ENCODE measurements around the gene GSTA1.
"Not testable (repeated sequence)": the region's sequence is repeated elsewhere in the genome, so short reads cannot be mapped to it uniquely, and the experiment has no call there.

The GSTA1 gene

DNA sequence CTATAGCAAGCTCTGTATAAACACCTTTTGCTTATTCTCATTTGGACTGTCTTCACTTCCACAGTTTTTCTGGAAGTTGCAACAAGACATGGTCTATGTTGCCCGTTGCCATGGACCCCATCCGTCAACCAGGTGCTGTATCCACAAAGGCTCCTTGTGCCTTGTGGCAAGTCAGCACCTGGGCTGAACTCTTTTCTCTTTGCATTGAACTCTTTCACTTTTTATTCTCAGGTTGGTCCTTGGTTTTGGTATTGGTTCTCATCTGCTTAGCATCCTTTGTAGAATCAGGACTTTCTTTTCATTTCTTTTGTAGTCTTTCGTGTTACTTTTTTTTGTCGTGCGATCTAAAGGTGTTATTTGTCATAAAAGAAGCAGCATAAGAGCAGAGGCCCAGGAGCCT, 5.0 kb upstream of the GSTA1 start:
- DNase-seq (ENCODE audit: low read depth), result no peak

DNA sequence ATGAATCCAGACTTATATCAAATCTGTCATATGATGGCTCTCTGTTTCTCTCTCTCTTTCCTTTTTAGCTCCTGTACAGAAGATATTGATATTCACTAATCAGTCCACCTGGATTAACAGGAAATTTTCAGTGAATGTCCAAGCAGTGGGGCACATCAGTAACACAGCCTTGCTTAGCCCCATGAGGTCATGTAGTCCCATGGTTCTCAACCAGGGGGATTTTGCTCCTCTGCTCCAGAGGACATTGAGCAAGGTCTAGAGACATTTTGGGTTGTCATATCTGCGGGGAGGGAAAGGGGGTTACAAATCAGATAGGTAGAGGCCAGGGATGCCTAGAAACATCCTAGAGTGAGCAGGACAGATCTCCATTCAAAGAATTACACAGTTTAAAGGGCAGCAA, 810 bp downstream of the GSTA1 start:
- no peak for DNase-seq (ENCODE audit: low read depth)

DNA sequence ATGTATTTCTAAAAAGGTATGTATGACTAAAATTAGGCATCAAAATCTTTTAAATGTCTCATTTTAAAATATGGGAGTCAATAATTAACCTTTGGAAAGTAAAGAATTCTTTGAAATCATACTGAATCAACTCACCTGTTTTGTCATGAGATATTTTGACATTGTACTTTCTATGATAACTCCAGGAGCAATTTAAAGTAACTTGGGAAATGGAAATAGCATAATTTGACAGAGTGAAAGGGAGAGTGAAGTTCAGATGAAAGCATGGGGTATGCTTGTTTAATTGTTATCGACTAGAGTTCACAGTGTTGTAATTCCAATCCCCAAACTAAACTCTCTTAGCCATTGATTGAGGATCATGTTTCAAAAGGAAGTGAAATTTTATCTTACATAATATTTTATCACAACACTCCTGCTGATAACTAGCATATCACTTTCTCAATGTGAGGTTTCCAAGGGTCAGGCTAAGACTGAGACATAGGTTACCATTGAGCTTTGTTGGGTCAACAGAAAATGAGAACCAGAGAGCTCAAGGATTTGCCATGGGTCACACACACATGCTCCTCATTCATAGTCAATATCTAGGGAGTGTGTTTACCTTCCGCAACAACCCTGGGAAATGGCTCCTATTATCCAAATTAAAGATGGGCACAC, 2.3 kb downstream of the GSTA1 start:
- DNase-seq (ENCODE audit: low read depth), result no peak

DNA sequence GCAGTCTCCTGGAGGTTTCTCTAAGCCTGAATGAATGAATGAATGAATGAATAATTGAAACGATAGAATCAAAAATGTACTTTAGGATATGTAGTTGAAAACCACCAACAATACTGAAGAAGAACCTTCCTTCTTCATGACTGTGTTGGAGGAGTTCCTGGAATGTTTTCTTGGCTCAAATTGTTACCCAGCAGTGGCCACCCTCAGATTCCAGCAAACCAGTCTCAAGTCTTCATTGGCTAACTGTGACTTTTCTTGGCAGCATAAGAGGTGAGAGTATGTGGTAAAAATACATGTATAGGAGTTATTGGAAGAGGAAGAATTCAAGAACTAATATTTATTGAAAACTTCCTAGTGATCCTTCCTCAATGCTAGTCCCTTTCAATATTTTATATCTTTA, 4.3 kb downstream of the GSTA1 start:
- not testable (repeated sequence) for DNase-seq (ENCODE audit: low read depth)

DNA sequence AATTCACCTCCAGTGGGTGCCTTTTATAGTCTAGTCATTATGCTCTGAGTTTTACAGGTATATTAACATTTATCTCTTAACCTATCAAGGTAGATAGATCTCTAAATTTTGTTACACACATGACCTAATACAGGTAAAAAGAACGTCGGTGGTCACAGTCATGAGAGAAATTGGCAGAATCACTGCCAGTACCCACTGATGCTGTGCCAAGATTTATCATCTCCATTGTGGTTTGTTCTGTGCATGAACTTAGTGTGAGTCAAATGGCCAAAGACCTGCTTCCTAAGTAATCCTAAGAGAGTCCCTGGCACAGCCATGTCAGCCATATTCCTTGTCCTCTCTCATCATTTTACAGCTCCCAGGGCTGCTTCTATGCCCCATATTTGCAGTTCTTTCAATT, 9.2 kb downstream of the GSTA1 start:
- DNase-seq (ENCODE audit: low read depth), result not testable (repeated sequence)

DNA sequence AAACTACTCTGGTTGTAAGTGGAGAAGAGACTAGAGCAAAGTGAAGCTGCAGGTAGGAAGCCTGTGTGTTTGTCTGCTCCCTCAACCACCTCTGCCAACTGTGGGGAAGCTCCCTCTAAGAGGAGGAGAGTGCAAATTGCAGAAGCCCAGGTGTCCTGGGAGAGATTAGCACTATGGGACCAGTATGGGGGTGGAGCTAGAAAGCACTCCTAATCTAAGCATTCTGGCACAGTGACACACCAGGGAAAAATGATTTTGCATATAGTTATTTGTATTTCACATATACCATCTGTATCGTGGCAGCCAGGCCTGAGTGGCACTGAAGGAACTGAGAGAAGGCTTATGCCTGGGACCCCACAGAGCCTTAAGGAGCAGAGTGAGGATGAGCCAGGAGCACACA, 12.8 kb downstream of the GSTA1 start:
- no peak for DNase-seq (ENCODE audit: low read depth)

DNA sequence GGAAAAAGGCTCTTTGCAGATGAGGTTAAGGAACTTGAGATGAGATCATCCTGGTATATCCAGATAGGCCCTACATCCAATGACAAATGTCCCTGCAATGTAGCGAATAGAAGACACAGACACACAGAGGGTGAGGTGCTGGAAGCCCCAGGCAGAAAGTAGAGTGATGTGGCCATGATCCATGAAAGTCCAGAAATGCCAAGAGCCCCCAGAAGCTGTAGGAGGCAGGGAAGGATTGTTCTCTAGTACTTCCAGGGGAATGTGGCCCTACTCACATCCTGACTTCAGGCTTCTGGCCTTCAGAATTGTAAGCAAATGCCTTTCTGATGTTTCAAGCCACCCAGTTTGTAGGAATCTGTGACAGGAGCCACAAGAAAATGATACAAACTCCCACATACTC, 14.0 kb downstream of the GSTA1 start:
- DNase-seq (ENCODE audit: low read depth), result not testable (repeated sequence)

DNA sequence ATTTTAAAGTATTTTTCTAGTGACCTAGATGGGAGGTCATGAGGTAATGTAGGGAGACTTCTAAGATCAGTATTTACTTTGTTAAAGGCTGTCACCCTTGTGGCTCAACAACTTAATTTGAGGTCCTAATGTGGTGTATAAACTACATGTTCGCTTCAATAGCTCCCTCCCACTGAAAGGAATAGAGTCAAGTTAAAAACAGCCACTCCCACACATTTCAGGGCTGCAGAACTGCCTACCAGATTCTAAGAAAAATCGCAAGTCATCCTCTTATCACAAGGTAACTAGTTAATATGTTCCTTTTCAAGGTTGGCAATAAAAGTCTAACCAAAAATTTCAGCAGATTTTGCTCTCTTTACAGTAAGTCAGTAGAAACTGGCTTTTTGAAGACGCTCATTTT, 15.1 kb downstream of the GSTA1 start:
- DNase-seq (ENCODE audit: low read depth), result no peak

DNA sequence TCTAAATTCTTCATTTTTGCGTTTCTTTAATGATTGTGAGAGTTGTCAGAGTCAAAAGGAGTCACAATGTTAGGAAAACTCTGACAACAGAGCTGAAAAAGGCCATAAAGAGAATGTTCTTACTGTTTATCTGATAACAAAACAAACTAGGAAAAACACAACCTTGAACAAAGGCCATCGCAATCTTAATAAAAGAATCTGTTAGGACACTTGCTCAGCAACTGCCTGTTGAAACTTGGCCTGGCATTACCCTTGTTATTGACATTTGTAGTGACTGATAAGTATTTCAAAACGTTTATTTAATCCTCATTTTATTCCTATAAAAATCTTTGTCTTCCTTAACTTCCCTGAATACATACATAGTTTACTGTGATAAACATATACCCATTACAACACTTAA, 15.7 kb downstream of the GSTA1 start:
- DNase-seq (ENCODE audit: low read depth), result no peak

DNA sequence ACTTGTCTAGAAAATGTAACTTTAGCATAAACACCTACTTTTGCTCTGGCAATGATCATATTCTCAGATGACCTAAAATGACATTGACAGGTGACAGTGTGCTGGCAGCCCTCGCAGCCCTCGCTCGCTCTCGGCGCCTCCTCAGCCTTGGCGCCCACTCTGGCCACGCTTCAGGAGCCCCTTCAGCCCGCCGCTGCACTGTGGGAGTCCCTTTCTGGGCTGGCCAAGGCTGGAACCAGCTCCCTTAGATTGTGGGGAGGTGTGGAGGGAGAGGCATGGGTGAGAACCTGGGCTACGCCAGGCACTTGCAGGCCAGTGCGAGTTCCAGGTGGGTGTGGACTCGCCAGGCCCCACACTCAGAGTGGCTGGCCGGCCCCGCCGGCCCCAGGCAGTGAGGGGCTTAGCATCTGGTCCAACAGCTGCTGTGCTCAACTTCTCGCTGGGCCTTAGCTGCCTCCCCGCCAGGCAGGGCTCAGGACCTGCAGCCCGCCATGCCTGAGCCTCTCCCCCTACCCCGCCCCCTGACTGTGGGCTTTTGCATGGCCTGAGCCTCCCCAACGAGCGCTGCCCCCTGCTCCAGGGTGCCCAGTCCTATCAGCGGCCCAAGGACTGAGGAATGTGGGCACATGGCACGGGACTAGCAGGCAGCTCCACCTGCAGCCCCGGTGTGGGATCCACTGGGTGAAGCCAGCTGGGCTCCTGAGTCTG, 17.2 kb downstream of the GSTA1 start:
- no peak for DNase-seq (ENCODE audit: low read depth)

DNA sequence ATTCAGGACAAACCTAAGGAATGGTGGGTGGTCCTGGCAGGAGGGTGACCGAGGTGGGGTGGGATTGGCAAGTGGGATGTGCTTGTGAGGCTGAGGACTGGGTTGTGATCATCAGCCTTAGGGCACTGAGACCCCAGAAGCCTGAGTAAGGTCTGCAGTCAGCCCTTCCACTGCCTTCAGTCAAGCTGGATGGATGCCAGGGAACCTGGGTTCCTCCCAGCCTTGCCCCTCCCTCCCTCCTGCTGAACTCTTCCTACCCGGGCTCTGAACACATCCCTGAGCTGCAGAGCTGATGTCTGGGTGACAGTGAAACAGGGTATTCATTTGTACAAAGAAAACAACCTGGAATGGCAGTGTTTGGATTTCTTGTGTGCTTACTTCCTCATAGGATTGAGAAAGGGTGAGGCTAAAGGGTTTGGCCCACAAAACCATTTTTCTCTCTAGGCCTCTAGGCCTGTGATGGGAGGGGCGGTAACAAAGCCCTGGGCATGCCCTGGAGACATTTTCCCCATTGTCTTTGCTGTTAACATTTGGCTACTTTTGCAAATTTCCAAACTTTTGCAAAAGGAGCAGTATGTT, 20.8 kb downstream of the GSTA1 start:
- not testable (repeated sequence) for DNase-seq (ENCODE audit: low read depth)

DNA sequence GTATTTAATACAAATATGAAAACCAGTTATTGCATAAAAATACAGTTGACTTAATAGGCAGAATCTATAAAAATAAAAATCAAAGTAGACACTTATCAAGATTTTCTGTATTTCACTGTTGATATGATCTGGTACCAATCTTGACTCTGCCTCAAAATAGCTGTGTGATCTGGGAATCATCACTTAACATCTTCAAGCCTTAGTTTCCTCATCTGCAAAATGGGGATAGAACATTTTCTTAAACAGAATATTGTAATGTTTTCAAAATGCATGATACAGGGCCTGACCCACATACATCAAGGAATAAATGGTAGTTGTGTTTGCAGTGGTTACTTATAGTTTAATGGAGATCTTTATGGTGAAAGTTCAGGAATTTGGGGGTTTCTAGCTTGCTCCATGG, 21.4 kb downstream of the GSTA1 start:
- not testable (repeated sequence) for DNase-seq (ENCODE audit: low read depth)

DNA sequence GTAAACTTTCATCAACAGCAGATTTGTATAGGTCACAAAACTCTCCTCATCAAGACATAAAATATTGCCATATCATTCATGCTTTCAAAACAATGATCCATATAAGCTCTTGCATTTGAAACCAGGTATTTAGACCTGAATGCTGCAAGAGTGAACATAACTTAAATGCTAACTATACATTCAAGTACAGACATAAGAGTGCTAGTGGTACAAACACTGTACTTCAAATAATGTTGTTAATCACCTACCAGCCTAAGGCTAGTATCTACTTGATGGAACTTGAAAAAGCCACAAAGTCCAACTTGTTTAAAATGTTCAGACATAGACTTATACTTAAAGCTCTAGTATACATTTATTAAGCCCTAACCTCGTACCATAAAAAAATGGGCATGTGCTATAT, 24.4 kb downstream of the GSTA1 start:
- DNase-seq (ENCODE audit: low read depth), result no peak

DNA sequence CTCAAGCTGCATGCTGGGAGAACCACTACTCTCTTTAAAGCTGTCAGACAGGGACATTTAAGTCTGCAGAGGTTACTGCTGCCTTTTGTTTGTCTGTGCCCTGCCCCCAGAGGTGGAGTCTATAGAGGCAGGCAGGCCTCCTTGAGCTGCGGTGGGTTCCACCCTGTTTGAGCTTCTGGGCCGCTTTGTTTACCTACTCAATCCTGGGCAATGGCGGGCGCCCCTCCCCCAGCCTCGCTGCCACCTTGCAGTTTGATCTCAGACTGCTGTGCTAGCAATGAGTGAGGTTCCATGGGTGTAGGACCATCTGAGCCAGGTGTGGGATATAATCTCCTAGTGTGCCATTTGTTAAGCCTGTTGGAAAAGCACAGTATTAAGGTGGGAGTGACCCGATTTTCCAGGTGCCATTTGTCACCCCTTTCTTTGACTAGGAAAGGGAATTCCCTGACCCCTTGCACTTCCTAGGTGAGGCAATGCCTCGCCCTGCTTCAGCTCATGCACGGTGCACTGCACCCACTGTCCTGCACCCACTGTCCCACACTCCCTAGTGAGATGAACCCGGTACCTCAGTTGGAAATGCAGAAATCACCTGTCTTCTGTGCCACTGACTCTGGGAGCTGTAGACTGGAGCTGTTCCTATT, 26.8 kb downstream of the GSTA1 start:
- DNase-seq (ENCODE audit: low read depth), result not testable (repeated sequence)

DNA sequence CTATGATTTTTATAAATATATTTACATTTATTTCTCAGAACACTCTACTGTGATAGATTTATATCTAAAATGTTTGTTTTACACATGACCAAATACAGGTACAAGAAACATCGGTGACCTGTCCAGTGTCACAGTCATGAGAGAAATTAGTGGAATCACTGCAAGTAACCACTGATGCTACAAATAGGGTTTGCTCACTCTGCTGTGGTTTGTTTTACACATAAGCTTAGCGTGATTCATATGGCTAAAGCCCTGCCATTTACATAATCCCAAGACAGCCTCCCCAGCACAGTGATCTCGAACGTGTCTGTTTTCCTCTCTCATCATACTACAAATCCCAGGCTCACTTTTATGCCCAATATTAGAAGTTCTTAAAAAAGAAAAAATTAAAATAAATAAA, 34.2 kb downstream of the GSTA1 start:
- DNase-seq (ENCODE audit: low read depth), result not testable (repeated sequence)

DNA sequence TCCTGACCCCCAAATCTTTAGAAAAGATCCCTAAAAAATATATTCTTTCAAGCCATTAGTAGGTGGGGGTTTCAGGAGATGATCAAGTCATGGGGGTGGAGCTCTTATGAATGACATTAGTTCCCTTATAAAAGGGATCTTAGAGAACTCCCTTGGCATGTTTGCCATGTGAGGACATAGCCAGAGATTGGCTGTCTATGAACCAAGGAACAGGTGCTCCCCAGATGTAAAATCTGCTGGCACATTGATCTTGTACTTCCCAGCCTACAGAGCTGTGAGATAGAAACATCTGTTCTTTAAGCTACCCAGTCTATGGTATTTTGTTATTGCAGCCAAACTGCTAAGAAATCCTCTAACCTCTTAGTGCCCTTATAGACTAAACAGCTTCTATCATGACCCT, 36.0 kb downstream of the GSTA1 start:
- DNase-seq (ENCODE audit: low read depth), result not testable (repeated sequence)

DNA sequence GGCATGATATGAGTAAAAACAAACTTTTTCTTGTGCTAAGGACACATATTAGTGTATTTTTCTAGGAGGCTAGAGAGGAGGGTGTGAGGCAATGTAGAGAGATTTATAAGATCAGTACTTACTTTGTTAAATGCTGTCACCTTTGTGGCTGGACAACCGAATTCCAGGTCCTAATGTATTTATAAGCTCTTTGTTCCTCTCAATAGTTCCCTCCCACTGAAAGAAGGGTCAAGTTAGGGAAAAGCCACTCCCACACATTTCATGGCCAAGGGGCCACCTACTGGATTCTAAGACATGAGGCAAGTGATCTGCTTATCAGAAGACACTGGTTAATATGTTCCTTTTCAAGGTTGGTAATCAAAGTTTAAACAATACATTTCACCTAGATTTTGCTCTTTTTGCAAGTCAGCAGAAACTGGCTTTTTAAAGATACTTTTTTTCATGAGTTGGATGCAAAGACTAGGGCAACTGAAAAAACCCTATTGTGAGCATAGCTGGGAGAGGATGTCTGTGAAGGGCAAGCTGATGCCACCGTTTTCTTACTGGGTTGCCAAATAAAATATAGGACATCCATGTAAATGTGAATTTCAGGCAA, 40.2 kb downstream of the GSTA1 start, which contains the start of gene GSTA2:
GSTA2 (minus strand) TSS at position 154 of the 595 bp plus-strand sequence. CDS start 5,528 bp downstream, outside the sequence.
- not testable (repeated sequence) for DNase-seq (ENCODE audit: low read depth)

DNA sequence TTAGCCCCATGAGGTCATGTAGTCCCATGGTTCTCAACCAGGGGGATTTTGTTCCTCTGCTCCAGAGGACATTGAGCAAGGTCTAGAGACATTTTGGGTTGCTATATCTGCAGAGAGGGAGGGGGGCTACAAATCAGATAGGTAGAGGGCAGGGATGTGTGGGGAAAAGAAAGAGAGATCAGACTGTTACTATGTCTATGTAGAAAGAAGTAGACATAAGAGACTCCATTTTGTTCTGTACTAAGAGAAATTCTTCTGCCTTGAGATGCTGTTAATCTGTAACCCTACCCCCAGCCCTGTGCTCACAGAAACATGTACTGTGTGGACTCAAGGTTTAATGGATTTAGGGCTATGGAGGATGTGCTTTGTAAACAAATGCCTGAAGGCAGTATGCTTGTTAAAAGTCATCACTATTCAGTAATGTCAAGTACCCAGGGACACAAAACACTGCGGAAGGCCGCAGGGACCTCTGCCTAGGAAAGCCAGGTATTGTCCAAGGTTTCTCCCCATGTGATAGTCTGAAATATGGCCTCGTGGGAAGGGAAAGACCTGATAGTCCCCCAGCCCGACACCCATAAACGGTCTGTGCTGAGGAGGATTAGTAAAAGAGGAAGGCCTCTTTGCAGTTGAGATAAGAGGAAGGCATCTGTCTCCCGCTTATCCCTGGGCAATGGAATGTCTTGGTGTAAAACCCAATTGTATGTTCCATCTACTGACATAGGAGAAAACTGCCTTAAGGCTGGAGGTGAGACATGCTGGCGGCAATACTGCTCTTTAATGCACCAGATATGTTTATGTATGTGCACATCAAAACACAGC, 41.7 kb downstream of the GSTA1 start:
- DNase-seq (ENCODE audit: low read depth), result not testable (repeated sequence)

DNA sequence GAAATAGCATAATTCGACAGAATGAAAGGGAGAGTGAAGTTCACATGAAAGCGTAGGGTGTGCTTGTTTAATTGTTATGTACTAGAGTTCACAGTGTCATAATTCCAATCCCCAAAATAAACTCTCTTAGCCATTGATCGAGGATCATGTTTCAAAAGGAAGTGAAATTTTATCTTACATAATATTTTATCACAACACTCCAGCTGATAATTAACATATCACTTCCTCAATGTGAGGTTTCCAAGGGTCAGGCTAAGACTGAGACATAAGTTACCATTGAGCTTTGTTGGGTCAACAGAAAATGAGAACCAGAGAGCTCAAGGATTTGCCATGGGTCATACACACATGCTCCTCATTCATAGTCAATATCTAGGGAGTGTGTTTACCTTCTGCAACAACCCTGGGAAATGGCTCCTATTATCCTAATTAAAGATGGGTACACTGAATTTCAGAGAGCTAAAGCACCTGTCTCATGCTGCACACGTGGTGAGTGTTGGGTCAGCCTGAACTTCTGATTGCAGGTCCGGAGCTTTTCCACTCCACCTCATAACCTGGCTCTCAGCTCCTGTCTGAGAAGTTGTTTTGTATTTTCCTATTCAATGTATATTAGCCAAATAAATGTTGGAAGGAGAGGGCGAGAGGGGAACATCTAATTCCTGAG, 43.4 kb downstream of the GSTA1 start:
- DNase-seq (ENCODE audit: low read depth), result no peak

DNA sequence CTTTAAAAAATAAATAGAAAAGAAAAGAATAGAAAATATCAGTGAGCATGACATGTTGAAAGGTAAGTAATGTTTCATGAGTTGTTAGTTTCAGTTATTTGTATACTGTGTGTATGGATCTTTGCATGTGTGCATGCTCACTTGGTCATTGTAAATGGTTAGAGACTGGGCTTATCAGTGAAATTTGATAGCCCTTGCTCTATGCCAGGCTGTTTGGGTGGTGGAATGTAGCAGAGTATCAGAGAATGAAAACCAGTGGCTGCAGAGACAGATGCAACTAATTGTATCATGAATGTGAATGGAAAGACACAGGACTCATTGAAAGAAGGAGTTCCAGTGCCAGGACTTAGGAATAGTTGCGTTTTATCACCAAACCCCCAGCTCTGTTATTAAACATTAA, 44.5 kb downstream of the GSTA1 start:
- no peak for DNase-seq (ENCODE audit: low read depth)
